ENCODE data around the gene RARS1.

Gene RARS1

GRCh38 chr5:168563959-168564358 is 77.7 kb downstream of the RARS1 start:
- Histone ChIP-seq H3K9ac (ENCODE audit: low read length) (no peak overlapping the region), H3K36me3 (ENCODE audit: control insufficient read depth, insufficient read depth, low read length, severe bottlenecking) (peaks cover 95% of the 10 kb centered on the region), H3K4me3 (ENCODE audit: low read length) (no peak overlapping the region), H3K9me3 (ENCODE audit: control insufficient read depth, low read length) (no peaks in the 10 kb centered on the region), H3K27me3 (replicated peaks; ENCODE audit: control insufficient read depth, insufficient read depth, low read length) (no peaks in the 10 kb centered on the region), H3K4me1 (ENCODE audit: control insufficient read depth, insufficient read depth, low read length) (peaks cover 10% of the 10 kb centered on the region)
- no peak for DNase-seq (ENCODE audit: low read depth)

GRCh38 chr5:168568738-168569137 is 82.5 kb downstream of the RARS1 start:
- Histone ChIP-seq H3K36me3 (ENCODE audit: control insufficient read depth, insufficient read depth, low read length, severe bottlenecking) (peaks cover 53% of the 10 kb centered on the region), H3K9ac (ENCODE audit: low read length) (no peak overlapping the region), H3K4me1 (ENCODE audit: control insufficient read depth, insufficient read depth, low read length) (peaks cover 6% of the 10 kb centered on the region), H3K27me3 (replicated peaks; ENCODE audit: control insufficient read depth, insufficient read depth, low read length) (no peaks in the 10 kb centered on the region), H3K9me3 (ENCODE audit: control insufficient read depth, low read length) (no peaks in the 10 kb centered on the region), H3K4me3 (ENCODE audit: low read length) (no peak overlapping the region)
- DNase-seq (ENCODE audit: low read depth): no peak

Data from adipocyte (in vitro differentiated cells).